ENCODE data around the gene GPR61.

DNA sequence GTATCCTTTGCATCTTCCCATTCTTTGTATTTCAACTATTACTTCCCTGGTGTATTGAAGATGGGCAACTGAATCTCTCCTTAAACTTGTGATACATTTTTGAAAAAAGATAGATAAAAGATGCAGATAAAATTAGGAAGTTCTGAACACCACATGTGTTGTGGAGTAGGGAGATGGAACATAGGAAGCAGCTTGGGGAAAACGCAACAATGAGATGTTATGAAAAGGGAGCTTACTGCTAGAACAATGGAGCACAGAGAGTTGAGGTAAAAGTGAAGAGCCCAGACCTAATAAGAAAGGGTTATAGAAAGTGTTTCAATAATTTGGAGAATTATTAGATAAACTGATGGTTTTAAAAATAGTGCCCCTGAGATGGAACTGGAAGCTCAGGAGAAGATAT is 29.7 kb downstream of the GPR61 start:
- TF ChIP-seq POLR2AphosphoS5 (IDR thresholded peaks at IDR 0.05; ENCODE audit: low read depth): no peak
- TF ChIP-seq, protein P1, sequence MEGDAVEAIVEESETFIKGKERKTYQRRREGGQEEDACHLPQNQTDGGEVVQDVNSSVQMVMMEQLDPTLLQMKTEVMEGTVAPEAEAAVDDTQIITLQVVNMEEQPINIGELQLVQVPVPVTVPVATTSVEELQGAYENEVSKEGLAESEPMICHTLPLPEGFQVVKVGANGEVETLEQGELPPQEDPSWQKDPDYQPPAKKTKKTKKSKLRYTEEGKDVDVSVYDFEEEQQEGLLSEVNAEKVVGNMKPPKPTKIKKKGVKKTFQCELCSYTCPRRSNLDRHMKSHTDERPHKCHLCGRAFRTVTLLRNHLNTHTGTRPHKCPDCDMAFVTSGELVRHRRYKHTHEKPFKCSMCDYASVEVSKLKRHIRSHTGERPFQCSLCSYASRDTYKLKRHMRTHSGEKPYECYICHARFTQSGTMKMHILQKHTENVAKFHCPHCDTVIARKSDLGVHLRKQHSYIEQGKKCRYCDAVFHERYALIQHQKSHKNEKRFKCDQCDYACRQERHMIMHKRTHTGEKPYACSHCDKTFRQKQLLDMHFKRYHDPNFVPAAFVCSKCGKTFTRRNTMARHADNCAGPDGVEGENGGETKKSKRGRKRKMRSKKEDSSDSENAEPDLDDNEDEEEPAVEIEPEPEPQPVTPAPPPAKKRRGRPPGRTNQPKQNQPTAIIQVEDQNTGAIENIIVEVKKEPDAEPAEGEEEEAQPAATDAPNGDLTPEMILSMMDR (IDR thresholded peaks at IDR 0.05; ENCODE audit: insufficient read depth, low read length): no peak
- TF ChIP-seq, protein P2, sequence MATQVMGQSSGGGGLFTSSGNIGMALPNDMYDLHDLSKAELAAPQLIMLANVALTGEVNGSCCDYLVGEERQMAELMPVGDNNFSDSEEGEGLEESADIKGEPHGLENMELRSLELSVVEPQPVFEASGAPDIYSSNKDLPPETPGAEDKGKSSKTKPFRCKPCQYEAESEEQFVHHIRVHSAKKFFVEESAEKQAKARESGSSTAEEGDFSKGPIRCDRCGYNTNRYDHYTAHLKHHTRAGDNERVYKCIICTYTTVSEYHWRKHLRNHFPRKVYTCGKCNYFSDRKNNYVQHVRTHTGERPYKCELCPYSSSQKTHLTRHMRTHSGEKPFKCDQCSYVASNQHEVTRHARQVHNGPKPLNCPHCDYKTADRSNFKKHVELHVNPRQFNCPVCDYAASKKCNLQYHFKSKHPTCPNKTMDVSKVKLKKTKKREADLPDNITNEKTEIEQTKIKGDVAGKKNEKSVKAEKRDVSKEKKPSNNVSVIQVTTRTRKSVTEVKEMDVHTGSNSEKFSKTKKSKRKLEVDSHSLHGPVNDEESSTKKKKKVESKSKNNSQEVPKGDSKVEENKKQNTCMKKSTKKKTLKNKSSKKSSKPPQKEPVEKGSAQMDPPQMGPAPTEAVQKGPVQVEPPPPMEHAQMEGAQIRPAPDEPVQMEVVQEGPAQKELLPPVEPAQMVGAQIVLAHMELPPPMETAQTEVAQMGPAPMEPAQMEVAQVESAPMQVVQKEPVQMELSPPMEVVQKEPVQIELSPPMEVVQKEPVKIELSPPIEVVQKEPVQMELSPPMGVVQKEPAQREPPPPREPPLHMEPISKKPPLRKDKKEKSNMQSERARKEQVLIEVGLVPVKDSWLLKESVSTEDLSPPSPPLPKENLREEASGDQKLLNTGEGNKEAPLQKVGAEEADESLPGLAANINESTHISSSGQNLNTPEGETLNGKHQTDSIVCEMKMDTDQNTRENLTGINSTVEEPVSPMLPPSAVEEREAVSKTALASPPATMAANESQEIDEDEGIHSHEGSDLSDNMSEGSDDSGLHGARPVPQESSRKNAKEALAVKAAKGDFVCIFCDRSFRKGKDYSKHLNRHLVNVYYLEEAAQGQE (IDR thresholded peaks at IDR 0.05; ENCODE audit: insufficient replicate concordance, low read depth): no peak
- TF ChIP-seq SPI1 (IDR thresholded peaks at IDR 0.05; ENCODE audit: borderline replicate concordance, low read depth): no peak

Data from HL-60 (cell line).